NCI-H2171 (cell line): Measurements from ENCODE around the gene ETFA.

ENCODE experiments used
- DNase-seq: peaks from one replicate; lab custom pipeline; 2025; lab: John Stamatoyannopoulos, UW

The ETFA gene

GRCh38 chr15:76196269-76197231, 114.7 kb downstream of the ETFA start:
- DNase-seq, result no peak

GRCh38 chr15:76195506-76196268, 115.6 kb downstream of the ETFA start:
- DNase-seq, result no peak

DNA sequence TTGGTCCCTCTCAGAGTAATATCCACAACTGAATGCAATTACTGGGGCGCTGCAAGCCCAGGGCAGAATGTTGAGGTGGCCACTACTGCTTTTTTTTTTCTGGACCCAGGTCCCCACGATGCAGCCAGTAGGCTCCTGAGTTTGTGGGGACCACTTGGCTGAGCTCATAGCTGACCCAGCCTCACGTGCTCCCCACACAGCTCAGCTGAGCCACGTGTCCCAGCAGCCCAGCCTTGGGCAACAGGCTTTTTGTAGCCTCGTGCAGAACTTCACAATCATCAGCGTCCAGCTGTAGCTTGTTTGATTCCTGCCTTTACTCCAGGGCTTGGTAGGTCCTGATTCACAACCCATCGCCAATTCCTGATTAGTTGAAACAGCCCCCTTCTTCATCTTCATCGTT, 117.3 kb downstream of the ETFA start:
- no peak for DNase-seq

DNA sequence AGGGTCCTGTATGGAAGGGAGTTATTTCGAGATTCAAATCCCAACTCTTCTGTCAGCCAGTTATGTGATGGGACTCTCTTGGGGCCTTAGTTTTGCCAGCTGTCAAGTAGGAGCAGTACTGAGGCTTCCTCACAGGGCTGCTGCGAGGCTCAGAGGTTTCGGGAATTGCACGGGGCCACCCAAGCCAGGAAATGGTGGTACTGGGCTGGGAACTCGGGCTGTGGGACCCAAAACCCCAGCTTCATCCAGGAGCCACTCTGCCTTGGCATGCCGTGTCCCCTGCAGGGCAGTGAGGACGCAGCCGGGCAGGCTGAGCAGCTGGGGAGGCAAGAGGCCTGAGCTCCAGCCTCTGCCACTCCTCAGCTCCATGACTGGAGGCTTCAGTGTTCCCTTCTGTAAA, 118.6 kb downstream of the ETFA start:
- no peak for DNase-seq

DNA sequence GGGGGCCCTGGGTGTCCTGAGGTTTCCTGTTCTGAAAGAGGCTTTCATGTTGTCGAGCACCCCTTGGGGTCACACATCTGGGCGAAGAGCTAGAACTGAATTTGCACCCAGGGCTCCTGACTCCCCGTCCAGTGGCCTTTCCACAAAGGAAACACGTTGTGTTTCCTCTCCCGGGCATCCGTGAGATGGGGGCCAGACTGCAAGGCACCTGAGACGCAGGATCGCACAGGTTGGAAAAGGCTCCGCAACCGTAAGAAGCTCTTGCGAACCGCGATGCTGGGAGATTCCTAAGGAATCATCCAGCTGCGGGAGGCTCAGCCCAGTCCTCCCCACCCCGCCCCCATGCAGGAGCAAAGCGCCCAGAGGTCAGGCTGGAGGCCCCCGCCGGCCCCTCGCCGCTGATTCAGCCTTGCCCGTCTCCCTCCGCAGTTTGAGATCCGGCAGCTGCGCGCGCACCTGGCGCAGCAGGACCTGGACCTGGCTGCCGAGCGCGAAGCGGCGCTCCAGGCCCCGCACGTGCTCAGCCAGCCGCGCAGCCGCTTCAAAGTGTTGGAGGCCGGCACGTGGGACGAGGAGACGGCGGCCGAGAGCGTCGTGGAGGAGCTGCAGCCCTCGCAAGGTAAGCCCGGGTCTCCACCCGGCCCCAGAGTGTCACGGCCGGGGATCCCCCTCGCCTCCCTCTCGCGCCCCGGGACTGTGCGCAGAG, 119.6 kb downstream of the ETFA start:
- DNase-seq, result no peak

GRCh38 chr15:76190751-76191538, 120.3 kb downstream of the ETFA start:
- peak; percentile 78 for DNase-seq

GRCh38 chr15:76190070-76190564, 121.2 kb downstream of the ETFA start:
- DNase-seq, result no peak

DNA sequence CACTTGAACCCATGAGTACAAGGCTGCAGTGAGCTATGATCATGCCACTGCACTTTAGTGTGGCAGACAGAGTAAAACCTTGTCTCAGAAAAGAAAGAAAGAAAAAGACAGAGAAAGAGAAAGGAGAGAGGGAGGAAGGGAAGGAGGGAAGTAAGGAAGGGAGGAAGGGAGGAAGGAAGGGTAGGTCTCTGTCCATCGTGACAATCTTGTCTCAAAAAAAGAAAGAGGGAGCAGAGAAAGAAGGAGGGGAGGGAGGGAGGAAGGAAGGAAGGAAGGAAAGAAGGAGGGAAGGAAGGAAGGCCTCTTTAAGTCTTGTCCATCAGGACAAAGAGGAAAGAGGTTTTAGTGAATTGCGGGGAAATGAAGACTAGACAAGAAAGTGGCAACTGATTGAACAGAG, 122.2 kb downstream of the ETFA start:
- DNase-seq, result no peak

DNA sequence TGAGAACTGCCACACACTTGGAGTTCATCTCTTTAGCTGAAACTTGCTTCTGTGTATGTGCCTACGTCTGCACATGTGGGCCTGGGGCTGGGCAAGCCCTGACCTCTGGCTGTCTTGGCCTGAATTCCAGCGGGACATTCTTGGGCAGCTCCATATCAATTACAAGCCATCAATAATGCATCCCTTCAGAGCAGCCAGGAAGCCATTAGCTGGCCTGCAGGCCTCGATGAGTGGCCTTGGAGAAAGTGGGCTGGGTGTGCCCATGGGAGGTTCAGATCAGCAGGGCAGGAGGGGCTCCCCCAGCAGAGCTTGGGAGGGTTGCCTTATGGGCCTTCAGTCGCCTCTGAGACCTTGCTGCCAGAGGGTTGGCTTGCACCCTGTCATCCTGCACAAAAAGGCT, 124.1 kb downstream of the ETFA start:
- no peak for DNase-seq

GRCh38 chr15:76185716-76186115, 125.6 kb downstream of the ETFA start:
- no peak for DNase-seq

GRCh38 chr15:76184650-76185035, 126.6 kb downstream of the ETFA start:
- no peak for DNase-seq

DNA sequence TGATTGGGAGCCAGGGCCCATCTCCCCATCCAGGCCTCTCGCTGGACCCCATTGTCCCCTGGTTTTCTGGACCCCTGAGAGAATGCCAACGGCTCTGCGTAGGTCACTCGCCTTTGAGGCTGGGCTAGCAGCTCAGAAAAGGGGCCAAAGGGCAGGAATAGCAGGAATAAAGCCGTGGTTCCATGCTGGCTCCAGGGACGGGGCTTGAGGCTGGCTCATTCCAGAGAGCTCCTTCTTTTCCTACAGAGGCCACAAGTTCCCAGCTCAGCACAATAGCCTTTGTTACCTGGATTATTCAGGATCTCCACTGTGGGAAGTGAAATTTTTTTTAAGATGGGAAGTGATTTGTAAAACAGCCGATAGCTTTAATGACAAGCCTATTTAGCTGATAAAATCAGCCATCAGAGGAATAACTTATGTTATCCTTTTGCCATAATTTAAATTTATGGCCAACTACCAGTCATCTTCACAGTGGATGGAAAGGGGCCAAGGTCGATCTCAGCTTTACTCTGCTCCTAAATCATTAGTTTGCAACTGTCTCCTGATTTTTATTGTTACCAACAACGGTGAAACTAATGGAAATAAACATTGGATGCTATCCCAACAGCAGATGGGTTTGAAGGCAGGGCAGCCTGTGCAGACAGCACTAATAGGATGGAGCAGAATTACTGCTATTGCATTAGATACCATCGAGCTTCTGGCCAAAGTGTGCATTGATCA, 127.2 kb downstream of the ETFA start:
- no peak for DNase-seq

GRCh38 chr15:76181705-76182107, 129.6 kb downstream of the ETFA start:
- DNase-seq, result no peak

- DNase-seq, result no peak
These were observed 130.9 kb downstream of the ETFA start for GRCh38 chr15:76180321-76180720.

DNA sequence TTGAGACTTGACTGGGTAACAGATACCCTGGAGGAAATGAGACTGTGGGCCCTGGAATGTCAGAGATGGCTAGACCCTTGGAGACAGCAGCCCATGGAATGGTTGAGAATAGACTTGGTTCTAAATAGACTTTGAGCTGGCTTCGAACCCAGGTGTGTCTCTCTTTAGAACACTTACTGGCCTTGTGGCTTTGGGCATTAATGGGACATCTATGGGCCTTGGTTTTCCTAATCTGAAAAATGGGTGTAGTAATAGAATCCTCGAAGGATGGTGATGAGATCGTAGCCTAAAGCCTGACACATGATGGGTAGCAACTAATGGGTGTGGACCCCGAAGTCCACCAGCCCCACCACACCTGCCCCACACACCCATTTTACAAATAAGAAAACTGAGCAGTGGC, 132.2 kb downstream of the ETFA start:
- no peak for DNase-seq

DNA sequence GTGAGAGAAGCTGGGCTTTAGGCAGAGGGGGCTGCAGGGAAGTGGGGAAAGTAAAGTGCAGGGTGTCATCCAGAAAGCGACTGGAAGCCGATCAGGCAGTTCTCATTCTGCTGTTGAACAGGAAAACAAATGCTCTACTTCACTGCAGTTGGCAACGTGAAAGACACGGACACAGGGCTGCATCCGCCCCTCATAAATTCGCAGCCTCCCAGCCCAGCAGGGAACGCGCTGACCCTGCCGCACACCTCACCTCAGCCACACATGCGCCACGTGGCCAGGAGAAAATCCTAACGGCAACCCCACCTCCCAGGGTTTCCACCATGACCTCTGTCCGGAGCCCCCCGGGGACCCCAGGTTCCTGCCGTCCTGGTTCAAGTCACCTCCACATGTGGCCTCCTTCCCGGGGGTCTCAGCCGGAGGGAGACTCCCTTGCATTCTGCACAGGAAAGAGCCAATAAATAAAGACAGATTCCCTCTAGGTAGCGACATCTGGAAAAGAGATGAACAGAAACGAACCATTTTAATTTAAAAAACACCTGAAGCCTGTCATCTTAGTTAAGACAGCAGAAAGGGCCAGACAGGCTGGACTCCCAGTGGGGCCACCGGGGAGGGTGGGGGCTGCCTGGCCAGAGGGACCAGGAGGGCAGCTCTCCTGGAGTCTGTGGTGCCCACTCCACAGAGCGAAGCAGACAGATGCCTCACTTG, 132.8 kb downstream of the ETFA start:
- DNase-seq, result no peak

- no peak for DNase-seq
These were observed 133.7 kb downstream of the ETFA start for GRCh38 chr15:76177491-76178040.

DNA sequence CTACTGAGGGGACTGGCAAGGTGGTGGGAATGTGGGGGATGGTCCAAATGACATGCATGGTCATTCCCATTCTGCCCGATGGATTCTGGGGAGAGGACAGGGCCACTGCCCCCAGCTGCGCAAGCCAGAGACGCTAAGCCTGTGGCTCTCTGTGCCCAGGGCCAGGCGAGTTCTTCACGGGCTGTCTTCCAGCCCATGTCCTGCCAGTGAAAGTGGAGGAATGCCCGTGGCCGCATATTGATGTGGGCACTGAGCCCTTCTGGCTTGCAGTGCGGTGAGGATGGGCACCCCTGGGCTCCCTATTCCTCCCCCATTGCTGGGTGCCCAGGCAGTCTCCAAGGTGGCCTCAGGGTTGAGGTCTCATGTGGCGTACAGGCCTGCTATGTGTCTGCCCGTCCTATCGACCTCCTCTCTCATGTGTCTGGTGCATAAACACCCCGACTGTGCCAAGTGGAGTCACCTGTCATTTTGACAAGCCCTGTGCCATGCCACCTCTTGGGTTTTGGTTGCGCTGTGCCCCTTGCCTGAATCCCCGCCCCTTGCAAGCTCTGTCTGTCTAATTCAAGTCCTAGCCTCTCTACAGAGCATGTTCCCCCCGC, 134.7 kb downstream of the ETFA start:
- no peak for DNase-seq

DNA sequence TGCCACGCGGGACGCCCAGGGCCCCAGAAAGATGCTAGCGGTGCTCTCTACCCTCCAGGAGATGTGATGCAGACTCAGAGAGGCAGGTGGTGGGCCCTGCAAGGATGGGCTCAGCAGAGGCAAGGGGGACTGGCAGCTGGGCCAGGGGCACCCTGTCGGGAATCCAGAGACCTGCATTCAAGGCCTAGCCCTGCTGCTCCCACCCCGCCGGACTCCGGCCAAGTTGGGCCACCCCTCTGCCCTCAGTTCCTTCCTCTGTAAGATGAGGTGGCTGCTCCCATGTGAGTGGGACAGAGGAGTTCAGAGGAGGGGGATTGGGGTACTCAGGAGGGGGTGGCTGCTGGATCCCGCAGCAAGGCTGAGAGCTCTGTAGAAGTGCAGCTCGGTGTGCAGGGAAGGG, 135.2 kb downstream of the ETFA start:
- DNase-seq, result no peak

- no peak for DNase-seq
These were observed 135.8 kb downstream of the ETFA start for GRCh38 chr15:76175442-76175841.
